H9 (cell line): ENCODE measurements around the gene ITGA11. TPM values are rescaled to one million over a fixed set of nuclear protein-coding genes. Genes with fewer than 3 reads are reported as not detected.

Source experiments
- DNase-seq: peaks from one replicate; pipeline ENCODE4 v3.0.0-alpha.2; 2017
- H2AFZ ChIP-seq: one replicate; pipeline ENCODE4 v1.6.1; 2013; ENCODE audit warnings: mild to moderate bottlenecking, low read length, control low read depth, moderate library complexity
- H2AK5ac ChIP-seq: 2 replicates; pipeline ENCODE4 v1.6.1; 2013; ENCODE audit warnings: low read length, control low read depth, mixed read lengths; ENCODE audit not compliant: insufficient read length
- H2BK120ac ChIP-seq: one replicate; pipeline ENCODE4 v1.6.1; 2013; ENCODE audit warnings: low read depth, mild to moderate bottlenecking, low read length, control low read depth, inconsistent platforms; ENCODE audit not compliant: poor library complexity, severe bottlenecking
- H2BK12ac ChIP-seq: 2 replicates; pipeline ENCODE4 v1.6.1; 2013; ENCODE audit warnings: low read length, control low read depth, mixed read lengths, low read depth; ENCODE audit not compliant: insufficient read length
- H2BK15ac ChIP-seq: 2 replicates; pipeline ENCODE4 v1.6.1; 2013; ENCODE audit warnings: low read depth, low read length, control low read depth
- H2BK20ac ChIP-seq: one replicate; pipeline ENCODE4 v1.6.1; 2013; ENCODE audit warnings: low read depth, mild to moderate bottlenecking, low read length, control low read depth, inconsistent platforms; ENCODE audit not compliant: poor library complexity, severe bottlenecking
- H2BK5ac ChIP-seq: 2 replicates; pipeline ENCODE4 v1.6.1; 2013; ENCODE audit warnings: low read length, control low read depth, mixed read lengths; ENCODE audit not compliant: insufficient read length
- H3K14ac ChIP-seq: 2 replicates; pipeline ENCODE4 v1.6.1; 2013; ENCODE audit warnings: low read length, control low read depth; ENCODE audit not compliant: insufficient read depth
- H3K18ac ChIP-seq: 2 replicates; pipeline ENCODE4 v1.6.1; 2013; ENCODE audit warnings: low read depth, mild to moderate bottlenecking, mixed read lengths, low read length, control low read depth; ENCODE audit not compliant: insufficient read length
- H3K23ac ChIP-seq: 2 replicates; pipeline ENCODE4 v1.6.1; 2013; ENCODE audit warnings: low read length, control low read depth, mixed read lengths, low read depth; ENCODE audit not compliant: insufficient read length
- H3K23me2 ChIP-seq: 2 replicates; pipeline ENCODE4 v1.6.1; 2013; ENCODE audit warnings: low read depth, mild to moderate bottlenecking, mixed read lengths, low read length, control low read depth; ENCODE audit not compliant: insufficient read length, poor library complexity, severe bottlenecking
- H3K27ac ChIP-seq: 2 replicates; pipeline ENCODE4 v1.5.1; 2013; ENCODE audit warnings: low read length, control low read depth, mixed read lengths, low read depth; ENCODE audit not compliant: insufficient read length
- H3K27me3 ChIP-seq: 2 replicates; pipeline ENCODE4 v1.6.1; 2013; ENCODE audit warnings: low read length, control low read depth, inconsistent platforms; ENCODE audit not compliant: insufficient read depth
- H3K4ac ChIP-seq: 2 replicates; pipeline ENCODE4 v1.6.1; 2013; ENCODE audit warnings: low read depth, mild to moderate bottlenecking, control low read depth, inconsistent platforms, low read length, moderate library complexity
- H3K4me1 ChIP-seq: 2 replicates; pipeline ENCODE4 v1.6.1; 2013; ENCODE audit warnings: low read length, control low read depth, inconsistent platforms; ENCODE audit not compliant: insufficient read depth
- H3K4me2 ChIP-seq: 2 replicates; pipeline ENCODE4 v1.6.1; 2013; ENCODE audit warnings: low read length, control low read depth, mixed read lengths; ENCODE audit not compliant: insufficient read length, insufficient read depth
- H3K56ac ChIP-seq: 2 replicates; pipeline ENCODE4 v1.6.1; 2013; ENCODE audit warnings: low read depth, mild to moderate bottlenecking, mixed read lengths, low read length, control low read depth; ENCODE audit not compliant: insufficient read length
- H3K79me1 ChIP-seq: 2 replicates; pipeline ENCODE4 v1.6.1; 2013; ENCODE audit warnings: low read depth, mild to moderate bottlenecking, moderate library complexity, low read length, control low read depth, inconsistent platforms; ENCODE audit not compliant: insufficient read depth, poor library complexity, severe bottlenecking
- H3K79me2 ChIP-seq: 2 replicates; pipeline ENCODE4 v1.6.1; 2013; ENCODE audit warnings: low read length, control low read depth, inconsistent platforms; ENCODE audit not compliant: insufficient read depth
- H3K9ac ChIP-seq: 2 replicates; pipeline ENCODE4 v1.6.1; 2013; ENCODE audit warnings: low read length, control low read depth, mixed read lengths; ENCODE audit not compliant: insufficient read length; ENCODE audit errors: extremely low read depth
- H3K9me3 ChIP-seq: one replicate; pipeline ENCODE4 v1.6.1; 2013; ENCODE audit warnings: low read depth, low read length, inconsistent platforms; ENCODE audit not compliant: control insufficient read depth
- H3T11ph ChIP-seq: one replicate; pipeline ENCODE4 v1.6.1; 2013; ENCODE audit warnings: mild to moderate bottlenecking, low read length, control low read depth, inconsistent platforms
- H4K20me1 ChIP-seq: one replicate; pipeline ENCODE4 v1.6.1; 2013; ENCODE audit not compliant: control insufficient read depth, insufficient read length, insufficient read depth
- H4K5ac ChIP-seq: 2 replicates; pipeline ENCODE4 v1.6.1; 2013; ENCODE audit warnings: low read depth, mild to moderate bottlenecking, mixed read lengths, low read length, control low read depth; ENCODE audit not compliant: insufficient read length
- H4K8ac ChIP-seq: replicated peaks from 2 replicates; pipeline ENCODE4 v1.6.1; 2013; ENCODE audit warnings: low read length, control low read depth, mixed read lengths, low read depth; ENCODE audit not compliant: insufficient read length
- H4K91ac ChIP-seq: 2 replicates; pipeline ENCODE4 v1.6.1; 2013; ENCODE audit warnings: low read depth, mild to moderate bottlenecking, moderate library complexity, mixed read lengths, low read length, control low read depth; ENCODE audit not compliant: insufficient read length
- H3K27ac Mint-ChIP-seq, 3 experiments: 2 replicates in 2 of 3; 3 replicates in 1 of 3; pipeline ENCODE4 v1.8.0; 2020 to 2021; ENCODE audit warnings: mixed read lengths in 3 of 3, mild to moderate bottlenecking in 1 of 3, moderate library complexity in 1 of 3
- H3K27me3 Mint-ChIP-seq: 2 replicates; pipeline ENCODE4 v1.8.0; 2021; ENCODE audit warnings: low read depth, mild to moderate bottlenecking, moderate library complexity, mixed read lengths
- H3K36me3 Mint-ChIP-seq, 3 experiments: 2 replicates in 2 of 3; 3 replicates in 1 of 3; pipeline ENCODE4 v1.8.0; 2020 to 2021; ENCODE audit warnings: low read depth in 3 of 3, mixed read lengths in 3 of 3; ENCODE audit not compliant: insufficient read depth in 1 of 3
- H3K4me1 Mint-ChIP-seq, 2 experiments: 2 replicates each; pipeline ENCODE4 v1.8.0; 2020; ENCODE audit warnings: mixed read lengths in 2 of 2
- H3K4me3 Mint-ChIP-seq, 2 experiments: 2 replicates in 1 of 2; 3 replicates in 1 of 2; pipeline ENCODE4 v1.8.0; 2020 to 2021; ENCODE audit warnings: mild to moderate bottlenecking in 2 of 2, mixed read lengths in 2 of 2, moderate library complexity in 1 of 2
- H3K9me3 Mint-ChIP-seq, 2 experiments: 2 replicates in 1 of 2; 3 replicates in 1 of 2; pipeline ENCODE4 v1.8.0; 2020; ENCODE audit warnings: mild to moderate bottlenecking in 2 of 2, mixed read lengths in 2 of 2, moderate library complexity in 1 of 2
- CTCF ChIP-seq: fragments of 200-600 bp; sonication (generic); conservative IDR thresholded peaks from 3 replicates; pipeline ENCODE4 v1.8.0; 2021; ENCODE audit warnings: antibody characterized with exemption, mild to moderate bottlenecking
- WGBS: extraction: QIAGEN DNeasy Blood & Tissue Kit; methylation state at CpG from one replicate; pipeline ENCODE4 v1.1.7; 2013; ENCODE audit warnings: missing lambda C conversion rate, low lambda C conversion rate, mixed read lengths; ENCODE audit not compliant: insufficient read length; ENCODE audit errors: extremely low coverage; 5-methylcytosine and 5-hydroxymethylcytosine counted together
- total RNA-seq: library from RNA; stranded (reverse); gene quantifications from 2 replicates; pipeline ENCODE4 v1.2.1, GENCODE V29; 2021

The ITGA11 gene
- total RNA-seq, 1 experiment from 2014 or later = 0.07 TPM

GRCh38 chr15:68356778-68357177, 75.2 kb downstream of the ITGA11 start:
- Histone ChIP-seq H4K5ac (no peak overlapping the region), H2BK15ac (no peak overlapping the region), H2BK20ac (no peak overlapping the region), H3K9ac (no peak overlapping the region), H4K91ac (no peak overlapping the region), H2BK12ac (no peak overlapping the region), H3T11ph (no peak overlapping the region), H4K8ac (no peak overlapping the region), H2BK120ac (no peak overlapping the region), H3K9me3 (no peaks in the 10 kb centered on the region), H4K20me1 (no peaks in the 10 kb centered on the region), H2AK5ac (no peak overlapping the region), H3K27ac (no peak overlapping the region), H3K23ac (no peak overlapping the region), H3K4me2 (no peak overlapping the region), H3K27me3 (no peaks in the 10 kb centered on the region), H3K4ac (no peak overlapping the region), H3K14ac (no peak overlapping the region), H3K56ac (no peak overlapping the region), H3K18ac (no peak overlapping the region), H3K79me1 (no peaks in the 10 kb centered on the region), H3K79me2 (no peaks in the 10 kb centered on the region), H3K23me2 (no peaks in the 10 kb centered on the region), H3K4me1 (no peaks in the 10 kb centered on the region), H2AFZ (no peak overlapping the region), H2BK5ac (no peak overlapping the region)
- no peak overlapping the region for H3K4me3 Mint-ChIP-seq
- H3K27me3 Mint-ChIP-seq = peaks cover 2% of the 10 kb centered on the region; the same call in 1 of the 2 replicates
- H3K36me3 Mint-ChIP-seq = peaks cover 4 to 12% (median 9%) of the 10 kb centered on the region in 3 experiments; a peak in 5 of 7 replicates
- no CpG with 5 or more reads among the region's 6 CpGs for WGBS
- H3K4me1 Mint-ChIP-seq = peaks cover 0 to 3% of the 10 kb centered on the region in 2 experiments; a peak in 2 of 4 replicates
- DNase-seq = no peak
- peaks cover 13 to 15% of the 10 kb centered on the region in 2 experiments for H3K9me3 Mint-ChIP-seq
- H3K27ac Mint-ChIP-seq = no peak overlapping the region
- TF ChIP-seq CTCF = no peak
